Breast epithelium (tissue), 4 donors: ENCODE measurements around the gene VCL. TPM values are rescaled to one million over a fixed set of nuclear protein-coding genes. Genes with fewer than 3 reads are reported as not detected.

Experiments
- DNase-seq, 2 donors: peaks; one replicate each; pipeline ENCODE4 v3.0.0-alpha.2; 2019; ENCODE audit warnings: low spot score in 2 of 2
- H3K27ac ChIP-seq, 2 donors: fragments of 200-600 bp; sonication (generic) in 1 of 2; one replicate each; pipeline ENCODE4 v1.5.1; 2016 to 2019; ENCODE audit warnings: mild to moderate bottlenecking in 1 of 2
- H3K27me3 ChIP-seq, 2 donors: fragments of 200-600 bp; sonication (generic) in 1 of 2; one replicate each; pipeline versions ENCODE4 v1.5.1 to v1.6.0; 2017 to 2019; ENCODE audit warnings: control low read depth in 1 of 2, mild to moderate bottlenecking in 1 of 2
- H3K36me3 ChIP-seq: fragments of 200-600 bp; one replicate; pipeline ENCODE4 v1.5.1; 2019
- H3K4me1 ChIP-seq, 2 donors: fragments of 200-600 bp; sonication (generic); one replicate each; pipeline ENCODE4 v1.5.1; 2016 to 2019; ENCODE audit warnings: control low read depth in 1 of 2
- H3K4me3 ChIP-seq, 3 donors: fragments of 200-600 bp; sonication (generic); 1 replicate in 2 of 3; 2 replicates in 1 of 3; pipeline ENCODE4 v1.5.1; 2016 to 2019; ENCODE audit warnings: mild to moderate bottlenecking in 3 of 3, moderate library complexity in 2 of 3
- H3K9me3 ChIP-seq, 2 donors: fragments of 200-600 bp; sonication (generic) in 1 of 2; one replicate each; pipeline ENCODE4 v1.5.1; 2016 to 2019; ENCODE audit warnings: control low read depth in 1 of 2
- POLR2A ChIP-seq: fragments of 450-650 bp; IDR thresholded peaks from one replicate; pipeline ENCODE4 v1.6.1; 2016; ENCODE audit warnings: antibody characterized with exemption, mild to moderate bottlenecking, moderate library complexity
- POLR2AphosphoS5 ChIP-seq, 3 donors: sonication (generic); formaldehyde crosslinking; IDR thresholded peaks; one replicate each; pipeline ENCODE4 v1.6.1; 2017; ENCODE audit warnings: antibody characterized with exemption in 3 of 3
- intact Hi-C: fragments of 100-400 bp; cut with DNase I; formaldehyde crosslinking; loops from one replicate; pipeline ENCODE4 v1.15.1; 2023; ENCODE audit warnings: low total_unique reads
- total RNA-seq, 3 donors: library from RNA; depleted of rRNA; stranded (reverse); fragments of >200 nt; gene quantifications; one replicate each; pipeline ENCODE4 v1.1.0, GENCODE V29; 2016
- TF ChIP-seq, protein P1 (sequence below), 3 donors: fragments of 450-650 bp; IDR thresholded peaks; one replicate each; pipeline ENCODE4 v1.5.1; 2016 to 2017; ENCODE audit warnings: antibody characterized with exemption in 3 of 3, mild to moderate bottlenecking in 3 of 3, moderate library complexity in 3 of 3

VCL gene
- total RNA-seq, 3 donors from 2014 or later, result 73.1 to 95.0 (median 77.6) TPM

DNA sequence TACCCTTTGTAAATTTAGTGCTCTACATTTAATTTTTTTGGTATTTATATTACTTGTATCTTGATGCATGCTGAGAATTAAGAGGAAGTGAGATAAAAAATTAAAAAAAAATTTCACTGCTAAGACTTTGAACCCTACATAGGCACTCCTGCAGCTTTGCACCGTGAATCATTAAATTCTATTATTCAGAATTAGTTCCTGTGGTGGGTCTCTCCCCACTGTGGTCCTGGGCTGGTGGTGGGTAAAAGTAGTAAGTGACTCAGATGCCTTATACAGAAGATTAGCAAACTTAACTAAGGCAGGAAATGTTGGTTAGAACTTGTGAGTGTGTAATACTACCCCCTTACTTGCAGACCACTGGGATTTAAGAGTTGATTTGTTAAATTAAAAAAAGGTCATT, 80.1 kb downstream of the VCL start:
- no peak for DNase-seq
- Histone ChIP-seq H3K36me3 (no peaks in the 10 kb centered on the region), H3K9me3 (no peaks in the 10 kb centered on the region), H3K27me3 (no peaks in the 10 kb centered on the region), H3K4me3 (no peak overlapping the region), H3K27ac (no peak overlapping the region), H3K4me1 (no peaks in the 10 kb centered on the region)
- TF ChIP-seq, protein P1, sequence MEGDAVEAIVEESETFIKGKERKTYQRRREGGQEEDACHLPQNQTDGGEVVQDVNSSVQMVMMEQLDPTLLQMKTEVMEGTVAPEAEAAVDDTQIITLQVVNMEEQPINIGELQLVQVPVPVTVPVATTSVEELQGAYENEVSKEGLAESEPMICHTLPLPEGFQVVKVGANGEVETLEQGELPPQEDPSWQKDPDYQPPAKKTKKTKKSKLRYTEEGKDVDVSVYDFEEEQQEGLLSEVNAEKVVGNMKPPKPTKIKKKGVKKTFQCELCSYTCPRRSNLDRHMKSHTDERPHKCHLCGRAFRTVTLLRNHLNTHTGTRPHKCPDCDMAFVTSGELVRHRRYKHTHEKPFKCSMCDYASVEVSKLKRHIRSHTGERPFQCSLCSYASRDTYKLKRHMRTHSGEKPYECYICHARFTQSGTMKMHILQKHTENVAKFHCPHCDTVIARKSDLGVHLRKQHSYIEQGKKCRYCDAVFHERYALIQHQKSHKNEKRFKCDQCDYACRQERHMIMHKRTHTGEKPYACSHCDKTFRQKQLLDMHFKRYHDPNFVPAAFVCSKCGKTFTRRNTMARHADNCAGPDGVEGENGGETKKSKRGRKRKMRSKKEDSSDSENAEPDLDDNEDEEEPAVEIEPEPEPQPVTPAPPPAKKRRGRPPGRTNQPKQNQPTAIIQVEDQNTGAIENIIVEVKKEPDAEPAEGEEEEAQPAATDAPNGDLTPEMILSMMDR (IDR thresholded peaks at IDR 0.05), result no peak
- no peak for TF ChIP-seq POLR2A
- intact Hi-C loops, result no loop called here

DNA sequence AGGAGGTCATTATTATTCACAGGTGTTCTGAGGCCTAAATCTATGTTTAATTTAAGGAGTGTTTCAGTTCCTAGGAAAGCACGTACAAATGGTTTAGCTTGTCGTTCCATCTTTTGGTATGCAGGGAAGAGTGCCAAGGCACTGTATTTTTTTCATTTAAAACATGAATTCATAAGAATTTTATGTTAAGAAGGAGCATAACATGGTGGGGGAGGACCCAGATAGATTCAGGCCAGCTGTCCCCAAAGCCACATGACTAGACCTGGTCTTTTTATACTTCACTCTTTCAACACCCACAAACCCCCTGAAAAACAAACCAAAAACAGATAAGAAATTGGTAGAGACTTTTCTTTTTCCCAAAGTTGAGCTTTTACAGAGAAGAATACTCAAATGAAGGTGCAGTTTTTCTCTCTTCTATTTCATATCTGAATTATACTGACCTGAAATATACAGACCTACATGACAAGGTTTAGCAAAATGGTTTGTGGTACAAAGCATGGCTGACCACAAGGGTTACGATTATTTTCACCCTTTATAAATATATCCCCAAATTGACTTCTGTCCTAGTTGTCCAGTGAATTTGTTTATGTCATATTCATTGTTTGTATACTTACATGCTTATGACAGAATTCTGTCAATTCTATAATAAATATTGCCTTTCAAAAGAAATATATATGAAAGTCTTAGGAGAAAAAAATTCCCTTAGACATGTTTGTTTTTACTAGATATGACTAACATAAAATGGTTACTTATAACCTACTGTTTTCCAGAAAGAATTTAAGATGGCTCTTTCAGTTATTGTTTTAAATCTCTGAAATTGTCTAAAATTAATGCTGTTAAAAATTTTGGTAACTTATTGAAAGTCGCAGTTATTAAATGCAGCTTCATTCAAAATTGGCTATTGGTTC, 81.4 kb downstream of the VCL start:
- Histone ChIP-seq H3K27ac (no peak overlapping the region), H3K4me1 (no peaks in the 10 kb centered on the region), H3K9me3 (no peaks in the 10 kb centered on the region), H3K36me3 (no peaks in the 10 kb centered on the region), H3K4me3 (no peak overlapping the region), H3K27me3 (no peaks in the 10 kb centered on the region)
- no peak for DNase-seq
- no peak for TF ChIP-seq POLR2A
- no peak for TF ChIP-seq POLR2AphosphoS5 (IDR thresholded peaks at IDR 0.05)
- TF ChIP-seq, protein P1 (IDR thresholded peaks at IDR 0.05), result no peak
- intact Hi-C loops, result no loop called here

DNA sequence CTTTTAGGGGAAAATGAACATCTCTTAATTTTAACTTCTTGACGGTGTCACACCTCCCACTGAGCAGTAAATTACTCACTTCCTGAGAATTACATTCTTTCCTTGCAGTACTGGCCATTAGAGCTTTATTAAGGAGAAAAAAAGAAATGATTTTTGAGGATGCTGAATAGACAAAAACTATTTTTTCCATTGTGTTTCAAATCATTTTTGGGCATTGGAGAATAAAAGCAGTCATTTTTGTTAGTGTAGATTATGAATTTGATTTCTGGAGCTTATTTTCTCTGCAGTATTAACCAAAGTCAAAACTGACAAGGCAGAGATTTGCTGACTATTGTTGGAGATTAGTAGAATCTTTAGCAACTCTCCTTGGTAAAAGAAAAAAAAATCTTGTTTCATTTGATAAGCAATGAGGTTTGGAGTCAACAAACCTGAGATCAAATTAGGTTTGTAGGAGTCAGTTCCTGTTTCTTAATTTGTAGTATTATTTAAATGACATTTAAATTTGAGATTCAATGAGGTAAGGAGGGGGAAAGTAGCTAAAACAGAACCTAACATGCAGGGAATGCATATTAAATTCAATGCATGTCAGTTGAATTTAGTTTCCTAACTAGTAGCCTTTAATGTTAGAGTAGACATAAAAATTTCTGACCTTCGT, 82.1 kb downstream of the VCL start:
- no peak for DNase-seq
- H3K9me3 ChIP-seq, result no peaks in the 10 kb centered on the region
- H3K4me3 ChIP-seq, result no peak overlapping the region
- no peaks in the 10 kb centered on the region for H3K27me3 ChIP-seq
- intact Hi-C loops, result no loop called here
- no peak overlapping the region for H3K27ac ChIP-seq
- H3K4me1 ChIP-seq, result no peaks in the 10 kb centered on the region
- no peaks in the 10 kb centered on the region for H3K36me3 ChIP-seq
- TF ChIP-seq POLR2AphosphoS5 (IDR thresholded peaks at IDR 0.05), result no peak
- TF ChIP-seq POLR2A, result no peak
- TF ChIP-seq, protein P1 (IDR thresholded peaks at IDR 0.05), result no peak

DNA sequence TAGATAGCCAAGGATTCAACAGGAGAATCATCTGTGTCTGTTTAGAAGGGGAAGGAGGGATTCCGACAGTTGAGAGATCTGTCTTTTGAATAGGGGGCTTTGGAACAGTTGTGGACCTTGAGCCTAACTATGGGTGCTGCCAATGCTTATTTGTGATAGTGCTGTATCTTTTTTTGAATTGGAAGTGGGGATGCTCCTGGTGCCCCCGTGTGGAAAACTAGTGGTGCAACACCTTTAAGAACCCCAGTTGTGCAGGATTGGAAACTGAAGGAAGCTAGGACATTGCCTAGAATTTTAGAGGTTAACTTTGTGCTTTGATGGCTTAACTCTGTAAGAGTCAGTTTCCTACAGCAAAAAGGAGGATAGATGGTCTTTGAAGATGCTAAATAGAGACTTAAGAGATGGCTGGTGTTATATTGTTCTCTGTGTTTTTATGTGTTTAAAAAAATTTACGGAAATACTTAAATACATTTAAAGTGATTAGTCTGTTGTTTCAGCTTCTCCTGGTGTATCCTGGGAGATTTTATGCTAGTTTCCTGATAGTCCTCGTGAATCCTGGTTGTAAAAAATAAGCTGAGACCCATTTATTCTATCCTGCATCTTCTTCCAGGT, 83.4 kb downstream of the VCL start:
- no peaks in the 10 kb centered on the region for H3K4me1 ChIP-seq
- no peaks in the 10 kb centered on the region for H3K36me3 ChIP-seq
- no peak overlapping the region for H3K27ac ChIP-seq
- intact Hi-C loops, result no loop called here
- TF ChIP-seq POLR2A (no peak), POLR2AphosphoS5 (IDR thresholded peaks at IDR 0.05) (no peak)
- TF ChIP-seq, protein P1 (IDR thresholded peaks at IDR 0.05), result peak; percentile 58 to 63 (median 62)
- H3K27me3 ChIP-seq, result no peaks in the 10 kb centered on the region
- H3K4me3 ChIP-seq, result no peak overlapping the region
- no peak for DNase-seq
- no peaks in the 10 kb centered on the region for H3K9me3 ChIP-seq
